Measurements from ENCODE around the gene SCAI. TPM values are rescaled to one million over a fixed set of nuclear protein-coding genes. Genes with fewer than 3 reads are reported as not detected.

Gene SCAI
- total RNA-seq, 2 experiments from 2014 or later: 9.0 to 10.8 TPM

- intact Hi-C loops (cut with micrococcal nuclease): no loop called here
- DNase-seq: no peak
- ChIA-PET POLR2A (no interaction called here), CTCF (no interaction called here)
- Mint-ChIP-seq H3K4me1 (ENCODE audit: low read depth) (no peaks in the 10 kb centered on the region), H3K36me3 (no peaks in the 10 kb centered on the region), H3K9me3 (no peaks in the 10 kb centered on the region), H3K27ac (no peak overlapping the region), H3K4me3 (no peak overlapping the region), H3K27me3 (no peaks in the 10 kb centered on the region)
Measured at GRCh38 chr9:124949387-124949786, 193.9 kb downstream of the SCAI start.

GRCh38 chr9:124947727-124948391 lies 195.5 kb downstream of the SCAI start:
- no peaks in the 10 kb centered on the region for H3K36me3 Mint-ChIP-seq
- DNase-seq: no peak
- POLR2A ChIA-PET: no interaction called here
- H3K27ac Mint-ChIP-seq: no peak overlapping the region
- H3K4me1 Mint-ChIP-seq (ENCODE audit: low read depth): no peaks in the 10 kb centered on the region
- CTCF ChIA-PET: no interaction called here
- intact Hi-C loops (cut with micrococcal nuclease): no loop called here
- no peaks in the 10 kb centered on the region for H3K27me3 Mint-ChIP-seq
- H3K9me3 Mint-ChIP-seq: no peaks in the 10 kb centered on the region
- no peak overlapping the region for H3K4me3 Mint-ChIP-seq

- ChIA-PET CTCF (no interaction called here), POLR2A (no interaction called here)
- no peak overlapping the region for H3K27ac Mint-ChIP-seq
- H3K4me1 Mint-ChIP-seq (ENCODE audit: low read depth): peaks cover 6% of the 10 kb centered on the region
- H3K36me3 Mint-ChIP-seq: no peaks in the 10 kb centered on the region
- H3K27me3 Mint-ChIP-seq: no peaks in the 10 kb centered on the region
- intact Hi-C loops (cut with micrococcal nuclease): no loop called here
- H3K9me3 Mint-ChIP-seq: no peaks in the 10 kb centered on the region
- no peak overlapping the region for H3K4me3 Mint-ChIP-seq
- no peak for DNase-seq
Measured at GRCh38 chr9:124946167-124946566, 197.2 kb downstream of the SCAI start.

DNA sequence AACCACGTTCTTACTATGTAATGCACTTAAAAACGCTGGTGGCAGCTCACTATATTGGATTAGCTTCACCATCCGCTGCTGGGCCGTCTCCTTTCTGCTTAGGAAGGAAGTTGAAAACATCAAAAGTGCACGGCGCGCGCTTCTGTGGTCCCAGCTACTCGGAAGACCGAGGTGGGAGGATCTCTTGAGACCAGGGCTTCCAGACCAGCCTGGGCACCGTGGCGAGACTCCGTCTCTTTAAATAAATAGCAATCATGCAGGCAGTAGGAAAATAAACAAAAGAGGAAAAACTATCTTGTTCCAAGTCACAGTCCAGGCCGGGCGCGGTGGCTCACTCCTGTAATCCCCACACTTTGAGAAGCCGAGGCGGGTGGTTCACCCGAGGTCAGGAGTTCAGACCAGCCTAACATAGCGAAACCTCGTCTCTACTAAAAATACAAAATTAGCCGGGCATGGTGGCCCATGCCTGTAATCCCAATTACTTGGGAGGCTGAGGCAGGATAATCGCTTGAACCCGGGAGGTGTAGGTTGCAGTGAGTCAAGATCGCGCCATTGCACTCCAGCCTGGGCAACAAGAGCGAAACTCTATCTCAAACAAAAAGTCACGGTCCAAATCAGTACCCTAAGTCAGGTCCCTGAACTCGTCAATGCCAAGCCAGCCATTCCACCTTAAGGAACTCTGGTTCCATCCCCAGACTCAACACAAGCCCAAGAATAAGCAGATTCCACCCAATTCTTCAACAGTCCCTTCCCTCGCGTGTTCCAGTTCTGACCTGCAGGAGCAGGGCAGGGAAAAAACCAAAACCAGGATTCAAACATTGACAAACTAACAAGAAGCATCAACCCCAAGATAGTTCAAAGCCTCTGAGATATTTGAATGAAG lies 201.4 kb downstream of the SCAI start:
- peaks cover 24% of the 10 kb centered on the region for H3K4me1 Mint-ChIP-seq (ENCODE audit: low read depth)
- intact Hi-C loops (cut with micrococcal nuclease): loop anchor here (1.0 to 2.0 kb wide), 7 partner anchors 25 to 299 kb away; partner anchors contain the start of genes ARPC5L, HSPA5, NR6A1 and RABEPK
- H3K27ac Mint-ChIP-seq: peak overlapping the region; percentile 89
- H3K9me3 Mint-ChIP-seq: no peaks in the 10 kb centered on the region
- H3K4me3 Mint-ChIP-seq: peak overlapping the region; percentile 79
- CTCF ChIA-PET: no interaction called here
- no peaks in the 10 kb centered on the region for H3K27me3 Mint-ChIP-seq
- H3K36me3 Mint-ChIP-seq: peaks cover 9% of the 10 kb centered on the region
- POLR2A ChIA-PET: interaction anchor here (0.5 to 1.3 kb wide), 4 partner anchors 72 to 300 kb away, joined by 3 to 10 read pairs (median 6); partner anchors contain the start of genes HSPA5 and WDR38
- peak; percentile 79 for DNase-seq

DNA sequence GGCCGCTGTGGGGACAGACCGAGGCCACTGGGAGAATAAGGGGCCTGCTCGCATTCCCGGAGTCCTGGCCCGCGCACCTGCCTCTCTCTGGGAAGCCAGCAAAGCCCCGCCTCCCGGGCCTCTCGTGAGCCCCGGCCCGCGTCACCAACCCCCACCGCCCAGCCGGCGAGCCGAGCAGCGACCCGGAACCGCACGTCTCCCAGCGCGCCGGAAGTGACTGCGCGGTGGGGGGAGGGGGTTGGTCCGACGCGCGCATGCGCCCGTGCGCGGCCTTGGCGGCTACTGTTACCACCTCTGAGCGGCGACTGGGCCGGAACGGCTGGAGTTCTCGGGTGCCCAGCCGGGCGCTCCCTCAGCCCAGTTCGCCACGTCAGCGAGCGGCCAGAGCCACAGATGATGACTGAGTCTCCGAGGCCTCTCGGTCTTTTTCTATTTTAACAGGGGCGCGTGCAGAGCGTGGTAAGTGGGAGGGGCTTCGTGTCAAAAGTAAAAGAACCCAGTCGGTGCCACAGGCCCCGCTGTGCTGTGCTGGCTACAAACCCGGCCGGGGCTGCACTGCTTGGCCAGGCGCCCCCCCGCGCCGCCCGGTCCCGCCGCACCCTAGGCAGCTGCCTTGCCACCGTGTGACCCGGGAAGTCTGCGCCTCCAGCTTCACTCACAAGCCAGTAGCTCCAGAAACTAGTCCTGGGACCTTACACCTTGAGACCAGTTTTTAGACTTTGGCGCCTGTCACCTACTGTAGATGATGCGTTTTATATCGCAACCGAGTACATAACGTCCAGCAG lies 202.2 kb downstream of the SCAI start, which contains the start of gene GOLGA1:
TSS of gene GOLGA1 (minus strand) at position 190 of the 785 bp plus-strand sequence. CDS start 2,372 bp downstream, outside the sequence.
- POLR2A ChIA-PET: interaction anchor here (1.2 to 1.3 kb wide), 3 partner anchors 71 to 301 kb away, joined by 3 to 10 read pairs (median 9); partner anchors contain the start of gene HSPA5
- peak within 1 kb of the TSS; percentile 89 for H3K27ac Mint-ChIP-seq

GRCh38 chr9:124940521-124940893 lies 202.8 kb downstream of the SCAI start:
- Mint-ChIP-seq H3K9me3 (no peaks in the 10 kb centered on the region), H3K36me3 (peaks cover 17% of the 10 kb centered on the region)
- POLR2A ChIA-PET: no interaction called here

More for the DNA sequence above, 202.2 kb downstream of the SCAI start, which contains the start of gene GOLGA1:
- peak; percentile 95 for DNase-seq
- Mint-ChIP-seq H3K4me1 (ENCODE audit: low read depth) (peaks cover 24% of the 10 kb centered on the region), H3K4me3 (peak within 1 kb of the TSS; percentile 79), H3K27me3 (no peaks in the 10 kb centered on the region), H3K36me3 (peaks cover 13% of the 10 kb centered on the region), H3K9me3 (no peaks in the 10 kb centered on the region)
- CTCF ChIA-PET: no interaction called here
- intact Hi-C loops (cut with micrococcal nuclease): loop anchor here (1.0 to 2.0 kb wide), 7 partner anchors 26 to 300 kb away; partner anchors contain the start of genes ARPC5L, HSPA5, NR6A1 and RABEPK

DNA sequence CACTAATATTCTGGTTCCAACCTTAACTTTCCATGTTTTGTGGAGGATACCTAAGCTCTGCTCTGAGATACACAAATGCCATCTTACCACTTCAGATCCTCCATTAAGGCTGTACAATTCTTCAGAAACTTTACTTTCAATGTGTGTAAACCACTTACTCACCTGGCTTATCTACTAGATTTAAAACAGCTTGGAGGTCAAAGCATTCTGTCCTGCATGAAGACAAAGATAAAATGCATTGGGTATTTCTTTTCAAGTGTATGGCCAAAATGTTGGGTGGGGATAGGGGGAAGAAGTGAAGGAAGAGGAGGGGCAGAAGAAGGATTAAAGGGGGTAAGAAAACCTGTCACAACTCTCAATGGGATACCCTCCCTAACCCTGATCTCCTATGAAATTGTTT lies 203.4 kb downstream of the SCAI start:
- Mint-ChIP-seq H3K27me3 (no peaks in the 10 kb centered on the region), H3K9me3 (no peaks in the 10 kb centered on the region), H3K4me3 (peak overlapping the region; percentile 79), H3K36me3 (peaks cover 17% of the 10 kb centered on the region), H3K4me1 (ENCODE audit: low read depth) (peaks cover 24% of the 10 kb centered on the region), H3K27ac (peak overlapping the region; percentile 82)
- intact Hi-C loops (cut with micrococcal nuclease): loop anchor here (2.0 kb wide), 5 partner anchors 27 to 301 kb away; partner anchors contain the start of genes ARPC5L, HSPA5, NR6A1 and RABEPK
- ChIA-PET CTCF (no interaction called here), POLR2A (interaction anchor here (0.9 kb wide), 1 partner anchor 302 kb away, joined by 3 read pairs; the partner anchor contains the start of gene HSPA5)
- no peak for DNase-seq

More at GRCh38 chr9:124940521-124940893, 202.8 kb downstream of the SCAI start:
- CTCF ChIA-PET: no interaction called here
- Mint-ChIP-seq H3K27ac (peak overlapping the region; percentile 82), H3K27me3 (no peaks in the 10 kb centered on the region), H3K4me3 (peak overlapping the region; percentile 79), H3K4me1 (ENCODE audit: low read depth) (peaks cover 24% of the 10 kb centered on the region)
- no peak for DNase-seq
- intact Hi-C loops (cut with micrococcal nuclease): loop anchor here (2.0 kb wide), 5 partner anchors 26 to 300 kb away; partner anchors contain the start of genes ARPC5L, HSPA5, NR6A1 and RABEPK

- ChIA-PET POLR2A (no interaction called here), CTCF (no interaction called here)
- Mint-ChIP-seq H3K4me3 (no peak overlapping the region), H3K4me1 (ENCODE audit: low read depth) (peaks cover 18% of the 10 kb centered on the region), H3K27me3 (no peaks in the 10 kb centered on the region), H3K9me3 (no peaks in the 10 kb centered on the region), H3K36me3 (peaks cover 39% of the 10 kb centered on the region), H3K27ac (no peak overlapping the region)
- intact Hi-C loops (cut with micrococcal nuclease): no loop called here
- no peak for DNase-seq
Measured at GRCh38 chr9:124934290-124934689, 209.0 kb downstream of the SCAI start.

DNA sequence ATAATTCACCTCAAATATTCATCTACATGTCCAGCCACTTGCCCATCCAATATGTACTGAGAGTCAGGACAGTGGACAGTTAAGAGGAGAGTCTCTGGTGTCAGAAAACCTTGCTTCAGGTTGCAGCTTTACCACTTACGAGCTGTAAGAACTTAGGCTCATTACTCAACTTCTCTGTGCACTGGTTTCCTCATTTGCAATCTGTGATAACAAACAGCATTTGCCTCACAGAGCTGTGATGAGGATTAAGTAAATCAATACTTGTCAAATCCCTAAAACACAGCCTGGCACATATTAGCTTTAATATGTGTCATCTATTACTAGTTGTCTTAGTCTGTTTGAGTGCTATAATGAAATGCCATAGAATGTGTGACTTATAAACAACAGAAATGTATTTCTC lies 211.0 kb downstream of the SCAI start:
- Mint-ChIP-seq H3K27ac (no peak overlapping the region), H3K4me3 (no peak overlapping the region), H3K36me3 (peaks cover 39% of the 10 kb centered on the region), H3K4me1 (ENCODE audit: low read depth) (peaks cover 7% of the 10 kb centered on the region), H3K9me3 (no peaks in the 10 kb centered on the region), H3K27me3 (no peaks in the 10 kb centered on the region)
- DNase-seq: no peak
- ChIA-PET POLR2A (no interaction called here), CTCF (no interaction called here)
- intact Hi-C loops (cut with micrococcal nuclease): no loop called here

GRCh38 chr9:124929464-124929863 lies 213.9 kb downstream of the SCAI start:
- H3K9me3 Mint-ChIP-seq: no peaks in the 10 kb centered on the region

GRCh38 chr9:124928116-124928515 lies 215.2 kb downstream of the SCAI start:
- Mint-ChIP-seq H3K27ac (no peak overlapping the region), H3K9me3 (no peaks in the 10 kb centered on the region), H3K4me3 (no peak overlapping the region), H3K27me3 (no peaks in the 10 kb centered on the region), H3K36me3 (peaks cover 34% of the 10 kb centered on the region), H3K4me1 (ENCODE audit: low read depth) (peaks cover 7% of the 10 kb centered on the region)
- ChIA-PET CTCF (interaction anchor here (0.9 kb wide), 1 partner anchor 75 kb away, joined by 3 read pairs; the partner anchor contains the start of gene WDR38), POLR2A (no interaction called here)
- intact Hi-C loops (cut with micrococcal nuclease): no loop called here
- no peak for DNase-seq

More at GRCh38 chr9:124929464-124929863, 213.9 kb downstream of the SCAI start:
- POLR2A ChIA-PET: no interaction called here
- DNase-seq: no peak
- H3K4me3 Mint-ChIP-seq: no peak overlapping the region
- no peak overlapping the region for H3K27ac Mint-ChIP-seq
- no peaks in the 10 kb centered on the region for H3K27me3 Mint-ChIP-seq
- CTCF ChIA-PET: interaction anchor here (1.1 to 1.5 kb wide), 2 partner anchors 77 to 214 kb away, joined by 4 read pairs; partner anchors contain the start of genes SCAI and WDR38
- intact Hi-C loops (cut with micrococcal nuclease): no loop called here
- H3K36me3 Mint-ChIP-seq: peaks cover 39% of the 10 kb centered on the region
- H3K4me1 Mint-ChIP-seq (ENCODE audit: low read depth): peaks cover 7% of the 10 kb centered on the region

Data from activated CD4-positive, alpha-beta memory T cell treated with anti-CD3 and anti-CD28 coated beads for 36 hours (primary cell).